Left hindlimb (tissue), 1 donor: ENCODE measurements around the gene MMP23B.
"Not testable (repeated sequence)": the region's sequence is repeated elsewhere in the genome, so short reads cannot be mapped to it uniquely, and the experiment has no call there.

ENCODE experiments used
- DNase-seq: peaks from one replicate; pipeline ENCODE4 v3.0.0-alpha.2; 2018

MMP23B gene

GRCh38 chr1:1631782-1632420, at the start of gene MMP23B:
TSS of gene MMP23B (plus strand) at chr1:1632173. CDS start at chr1:1632219, 46 bp downstream.
- DNase-seq, result peak; percentile 79

DNA sequence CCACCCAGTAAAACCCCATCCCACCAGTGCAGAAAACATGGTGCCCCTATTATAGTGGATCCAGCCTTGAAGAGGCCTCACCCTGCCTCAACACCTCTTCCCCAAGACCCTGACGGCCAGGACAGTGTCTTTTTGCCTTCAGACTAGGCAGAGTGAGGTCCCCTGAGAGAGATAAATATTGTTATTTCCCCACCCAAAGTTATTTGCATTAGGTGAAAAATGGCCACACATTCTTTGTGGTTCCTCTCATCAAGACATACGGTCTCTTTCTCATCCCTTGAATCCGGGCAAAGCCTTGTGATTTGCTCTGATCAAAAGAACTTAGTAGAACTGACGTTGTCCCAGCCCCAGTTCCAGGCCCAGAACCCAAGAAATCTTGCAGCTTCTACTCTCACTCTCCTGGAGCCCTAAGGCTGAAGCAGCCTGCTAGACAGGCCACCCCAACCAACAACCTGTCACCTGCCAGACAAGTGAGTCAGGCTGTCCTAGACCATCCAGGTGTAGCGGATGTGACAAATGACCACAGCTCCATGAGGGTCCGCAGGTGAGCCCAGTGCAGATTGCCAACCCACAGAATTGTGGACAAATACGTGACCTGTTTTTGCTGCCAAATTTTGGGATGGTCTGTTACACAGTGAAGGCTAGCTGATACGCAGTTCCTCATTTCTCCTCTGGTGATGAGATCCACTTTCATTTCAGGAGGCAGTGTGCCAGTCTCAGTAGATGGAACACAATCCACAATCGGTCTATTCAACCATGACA, 49.2 kb upstream of the MMP23B start:
- no peak for DNase-seq

DNA sequence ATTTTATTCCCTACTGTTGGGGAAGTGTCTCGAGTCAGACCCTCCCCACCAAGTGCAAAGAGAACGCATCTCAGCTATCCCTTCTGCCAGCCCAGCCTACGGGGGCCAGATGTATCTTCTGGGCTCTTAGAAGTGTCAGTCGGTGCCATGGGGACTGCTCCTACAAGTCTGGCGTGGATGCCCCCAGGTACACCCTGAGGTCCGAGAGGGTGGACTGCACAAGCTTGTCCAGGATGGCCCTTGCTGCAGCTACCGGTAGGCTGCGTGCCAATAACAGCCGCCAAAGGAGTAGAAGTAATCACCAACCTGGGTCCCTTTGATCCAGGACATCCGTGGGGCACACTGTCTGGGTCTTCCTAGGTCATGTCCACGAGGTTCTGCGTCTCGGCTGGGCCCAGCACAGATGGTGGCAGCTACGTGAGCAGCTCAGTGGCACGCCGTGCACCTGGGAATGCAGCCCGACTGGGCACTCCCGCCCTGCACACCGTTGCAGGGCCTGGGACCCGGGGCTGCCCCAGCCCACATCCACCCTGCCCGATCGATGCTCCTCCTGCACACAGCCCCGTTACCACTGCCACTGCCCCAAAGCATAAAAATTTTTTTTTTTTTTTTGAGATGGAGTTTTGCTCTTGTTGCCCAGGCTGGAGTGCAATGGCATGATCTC, 48.5 kb upstream of the MMP23B start:
- no peak for DNase-seq

GRCh38 chr1:1591452-1591851, 40.5 kb upstream of the MMP23B start:
- no peak for DNase-seq

DNA sequence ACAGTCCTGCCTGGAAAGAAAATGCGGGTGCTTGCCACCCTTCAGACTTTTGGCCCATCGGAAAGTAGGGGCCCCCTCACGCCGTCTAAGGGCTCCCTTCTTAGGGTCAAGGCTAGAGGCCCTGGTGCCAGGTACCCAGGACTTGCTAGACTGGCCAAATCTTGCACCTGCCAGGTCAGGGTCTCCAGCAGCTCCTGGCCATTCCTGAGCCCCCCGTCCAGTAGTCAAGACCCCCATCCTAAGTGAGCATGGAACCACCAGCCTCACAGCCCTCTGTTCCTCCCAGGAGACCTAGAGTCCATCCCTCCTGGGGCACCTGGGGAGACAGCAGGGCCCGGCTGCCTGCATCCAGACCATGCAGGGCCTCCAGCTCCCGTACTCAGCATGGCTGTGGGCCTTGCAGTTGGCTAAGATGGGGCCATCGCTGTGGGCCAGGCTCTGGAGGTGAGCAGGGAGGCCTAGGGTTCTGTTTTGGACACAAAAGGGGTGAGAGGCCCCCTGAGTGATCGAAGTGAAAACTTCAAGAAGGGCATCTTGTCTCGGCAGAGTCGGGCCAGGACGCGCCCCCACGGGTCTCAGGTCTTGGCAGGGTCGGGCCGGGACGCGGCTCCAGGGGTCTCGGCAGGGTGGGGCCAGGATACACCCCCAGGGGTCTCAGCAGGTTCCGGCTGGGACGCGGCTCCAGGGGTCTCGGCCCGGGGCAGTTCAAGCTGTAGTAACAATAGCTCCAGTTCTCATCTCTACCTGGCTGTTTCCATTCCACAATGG, 38.0 kb upstream of the MMP23B start:
- DNase-seq, result no peak

- no peak for DNase-seq
Measured at GRCh38 chr1:1594602-1595260, 37.2 kb upstream of the MMP23B start.

DNA sequence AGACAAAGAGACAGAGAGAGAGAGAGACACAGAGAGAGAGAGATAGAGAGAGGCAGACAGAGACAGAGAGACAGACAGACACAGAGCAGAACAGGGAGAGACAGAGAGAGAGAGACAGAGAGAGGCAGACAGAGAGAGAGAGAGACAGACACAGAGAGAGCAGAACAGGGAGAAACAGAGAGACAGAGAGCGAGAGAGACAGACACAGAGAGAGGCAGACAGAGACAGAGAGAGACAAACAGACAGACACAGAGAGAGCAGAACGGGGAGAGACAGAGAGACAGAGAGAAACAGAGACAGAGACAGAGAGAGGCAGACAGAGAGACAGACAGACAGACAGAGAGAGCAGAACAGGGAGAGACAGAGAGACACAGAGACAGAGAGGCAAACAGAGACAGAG, 36.6 kb upstream of the MMP23B start:
- not testable (repeated sequence) for DNase-seq

DNA sequence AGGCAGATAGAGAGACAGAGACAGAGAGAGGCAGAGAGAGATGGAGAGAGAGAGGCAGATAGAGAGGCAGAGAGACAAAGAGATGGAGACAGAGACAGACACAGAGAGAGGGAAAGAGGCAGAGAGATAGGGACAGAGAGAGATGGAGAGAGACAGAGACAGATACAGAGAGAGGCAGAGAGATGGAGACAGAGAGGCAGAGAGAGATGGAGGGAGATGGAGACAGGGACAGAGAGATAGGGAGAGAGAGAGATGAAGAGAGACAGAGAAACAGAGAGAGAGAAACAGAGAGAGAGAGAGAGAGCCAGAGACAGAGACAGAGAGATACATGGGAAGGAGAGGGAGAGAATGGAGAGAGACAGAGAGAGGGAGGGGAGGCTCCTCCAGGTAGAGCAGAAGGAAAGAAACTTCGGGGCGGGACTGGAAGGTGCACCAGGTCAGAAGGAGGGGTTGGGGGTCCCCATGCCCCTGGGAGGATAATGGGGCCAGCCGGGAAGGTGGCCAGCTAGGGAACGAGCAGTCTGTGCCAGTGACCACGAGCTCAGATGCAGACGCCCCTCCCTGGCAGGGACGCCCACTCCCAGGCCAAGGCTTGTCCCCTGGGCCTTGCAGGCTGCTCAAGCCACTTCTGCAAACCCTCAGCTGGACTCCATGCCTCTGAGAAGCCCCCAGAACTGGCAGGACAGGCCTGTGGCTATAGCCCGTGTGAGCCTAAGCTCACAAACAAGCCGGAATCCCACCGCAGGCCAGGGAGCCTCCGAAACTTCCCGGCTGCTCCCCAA, 35.3 kb upstream of the MMP23B start:
- no peak for DNase-seq

DNA sequence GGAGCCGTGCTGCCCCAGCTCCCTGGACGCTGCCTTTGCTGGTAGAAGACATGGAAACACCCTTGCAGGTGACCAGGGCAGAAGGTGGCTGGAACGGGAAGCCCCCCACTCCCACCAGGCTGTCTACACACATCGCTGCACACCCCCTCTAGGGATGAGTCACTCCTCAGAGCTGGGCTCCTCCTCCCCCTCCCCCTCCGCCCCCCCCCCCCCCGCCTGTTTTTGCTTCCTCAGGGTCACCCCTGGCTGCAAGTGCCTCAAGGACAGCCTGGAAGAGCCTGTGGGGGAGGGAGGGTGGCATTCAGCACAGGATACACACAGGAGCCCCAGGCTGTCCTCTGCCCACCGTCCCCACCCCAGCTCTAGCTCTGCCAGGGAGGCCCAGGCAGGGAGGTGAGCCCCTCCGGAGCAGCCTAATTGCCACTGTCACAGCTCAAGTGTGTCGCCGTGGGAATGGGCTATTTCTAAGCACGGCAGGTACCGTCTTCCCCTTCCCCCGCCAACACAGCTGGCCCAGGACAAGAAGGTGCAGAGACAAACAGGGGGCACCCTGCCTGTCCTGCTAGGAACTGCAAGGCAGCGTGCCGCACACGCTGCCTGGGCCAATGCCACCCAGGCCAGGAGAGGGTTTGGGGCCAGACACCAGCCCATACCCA, 34.6 kb upstream of the MMP23B start:
- DNase-seq, result no peak

DNA sequence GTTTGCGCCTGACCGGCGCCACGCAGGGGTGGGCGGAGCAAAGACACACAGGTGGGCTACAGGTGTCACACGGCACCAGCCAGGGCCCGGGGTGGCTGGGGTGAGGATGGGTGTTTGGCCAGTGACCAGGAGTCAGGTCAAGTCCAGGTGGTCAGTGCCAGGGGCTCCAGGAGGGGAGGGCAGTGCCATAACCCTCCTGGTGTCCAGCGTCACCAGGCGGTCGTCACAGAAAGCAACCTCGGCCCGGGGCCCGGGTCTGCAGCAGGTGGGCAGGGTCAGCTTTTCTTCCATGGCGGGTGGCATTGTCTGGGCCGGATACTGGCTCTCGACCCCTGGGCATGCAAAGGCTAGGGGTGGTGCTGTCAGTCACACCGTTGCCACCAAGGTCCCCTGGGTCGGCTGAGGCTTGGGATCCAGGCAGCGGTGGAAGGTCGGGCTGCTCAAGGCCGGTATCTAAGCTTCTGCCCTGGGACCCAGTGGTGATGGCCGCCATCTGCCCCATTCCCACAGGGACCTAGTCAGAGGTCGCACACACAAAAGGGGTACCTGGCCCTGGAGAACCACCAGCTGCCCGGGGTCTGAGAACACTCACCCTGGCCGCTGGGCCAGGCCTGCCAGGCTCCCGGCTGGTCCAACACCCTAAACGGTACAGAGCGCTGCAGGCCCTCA, 33.8 kb upstream of the MMP23B start:
- no peak for DNase-seq

DNA sequence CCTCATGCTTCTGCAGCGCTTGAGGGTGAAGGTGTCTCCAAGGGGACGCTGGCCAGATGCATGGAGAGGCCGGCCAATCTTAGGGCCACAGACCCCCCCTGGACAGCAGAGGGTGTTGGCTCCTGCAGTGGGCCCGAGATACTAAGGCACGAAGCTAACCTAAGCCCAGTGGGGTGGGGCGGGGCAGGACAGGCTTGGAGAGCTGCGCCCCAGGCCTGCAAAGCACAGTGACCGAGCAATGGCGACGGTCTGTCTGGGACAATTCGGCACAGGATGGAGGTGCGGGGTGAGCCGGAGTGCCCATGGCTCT, 33.3 kb upstream of the MMP23B start:
- DNase-seq, result no peak

GRCh38 chr1:1599030-1599934, 32.7 kb upstream of the MMP23B start:
- no peak for DNase-seq

- DNase-seq, result no peak
Measured at GRCh38 chr1:1599935-1600860, 31.8 kb upstream of the MMP23B start, which contains the start of gene FNDC10. TSS of gene FNDC10 (minus strand) at chr1:1600135. CDS start at chr1:1600015, 120 bp downstream.

GRCh38 chr1:1600861-1601563, 31.0 kb upstream of the MMP23B start:
- no peak for DNase-seq

GRCh38 chr1:1601564-1602303, 30.2 kb upstream of the MMP23B start:
- no peak for DNase-seq

DNA sequence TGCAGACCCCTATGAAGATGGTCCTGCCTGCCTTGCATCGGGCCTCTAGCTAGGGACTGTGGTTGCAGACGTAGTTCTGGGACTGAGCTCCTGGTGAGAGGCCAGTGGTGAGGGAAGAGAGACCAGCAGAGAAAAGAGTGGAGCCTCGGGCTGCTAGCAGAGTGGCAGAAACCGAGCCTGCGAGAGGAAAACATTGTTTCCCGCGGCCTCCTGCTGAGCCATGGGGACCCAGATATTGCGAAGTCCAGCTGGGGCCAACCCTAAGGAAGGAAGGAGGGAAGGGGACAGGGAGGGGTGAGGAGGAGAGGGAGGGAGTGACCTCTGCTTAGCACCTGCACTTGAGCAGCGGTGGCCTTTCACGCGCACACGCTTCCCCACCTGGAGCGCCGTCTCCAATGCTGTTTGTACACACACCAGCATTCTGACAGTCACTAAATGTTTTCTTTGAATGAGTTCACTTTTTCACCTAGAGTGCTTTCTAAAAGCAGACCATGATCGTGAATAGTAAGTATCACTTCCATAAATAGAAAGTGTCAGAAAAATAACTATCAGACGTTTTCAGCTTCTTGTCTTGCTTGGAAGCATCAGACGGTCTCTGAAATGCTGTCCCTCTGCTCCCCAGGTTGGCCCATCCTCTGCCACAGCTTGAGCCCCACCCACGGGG, 29.5 kb upstream of the MMP23B start:
- no peak for DNase-seq
